DOHH2 (cell line): ENCODE measurements around the gene EID1.

Experiments used
- H3F3A ChIP-seq: fragments of 200-600 bp; sonication (generic), shearing (Covaris generic); 2 replicates; pipeline ENCODE4 v1.6.0; 2016; ENCODE audit warnings: antibody characterized with exemption, mild to moderate bottlenecking; ENCODE audit not compliant: control insufficient read depth, insufficient read depth
- H3K27ac ChIP-seq: fragments of 200-600 bp; sonication (generic); 2 replicates; pipeline ENCODE4 v1.5.1; 2014; ENCODE audit warnings: low read depth, mild to moderate bottlenecking, low read length, moderate library complexity
- H3K27me3 ChIP-seq: fragments of 200-600 bp; sonication (generic); 2 replicates; pipeline ENCODE4 v1.6.1; 2014; ENCODE audit warnings: mild to moderate bottlenecking, low read length, mixed read lengths; ENCODE audit not compliant: control insufficient read depth
- H3K36me3 ChIP-seq: fragments of 200-600 bp; sonication (generic); 2 replicates; pipeline ENCODE4 v1.6.1; 2014; ENCODE audit warnings: mild to moderate bottlenecking, low read length, moderate library complexity, mixed read lengths; ENCODE audit not compliant: control insufficient read depth
- H3K4me1 ChIP-seq: fragments of 200-600 bp; sonication (generic); 2 replicates; pipeline ENCODE4 v1.6.1; 2014; ENCODE audit warnings: mild to moderate bottlenecking, low read length, mixed read lengths; ENCODE audit not compliant: control insufficient read depth
- H3K4me2 ChIP-seq: fragments of 200-600 bp; sonication (generic); 2 replicates; pipeline ENCODE4 v1.6.0; 2014; ENCODE audit warnings: mild to moderate bottlenecking, low read length, moderate library complexity
- H3K4me3 ChIP-seq: fragments of 200-600 bp; sonication (generic); 2 replicates; pipeline ENCODE4 v1.5.1; 2014; ENCODE audit warnings: mild to moderate bottlenecking, low read length, mixed read lengths
- H3K79me2 ChIP-seq: fragments of 200-600 bp; sonication (generic); 2 replicates; pipeline ENCODE4 v1.6.1; 2014; ENCODE audit warnings: mild to moderate bottlenecking, low read length, mixed read lengths; ENCODE audit not compliant: control insufficient read depth
- H3K9me2 ChIP-seq: fragments of 200-600 bp; sonication (generic); replicated peaks from 2 replicates; pipeline ENCODE4 v1.6.1; 2014; ENCODE audit warnings: mild to moderate bottlenecking, low read length, mixed read lengths; ENCODE audit not compliant: control insufficient read depth
- H3K9me3 ChIP-seq: fragments of 200-600 bp; sonication (generic); 2 replicates; pipeline ENCODE4 v1.6.1; 2014; ENCODE audit warnings: antibody characterized with exemption, low read length, mixed read lengths; ENCODE audit not compliant: control insufficient read depth, insufficient read depth
- H4K20me1 ChIP-seq: fragments of 200-600 bp; sonication (generic); 2 replicates; pipeline ENCODE4 v1.6.0; 2014; ENCODE audit warnings: low read depth, mild to moderate bottlenecking, antibody characterized with exemption, low read length, moderate library complexity; ENCODE audit not compliant: control insufficient read depth, insufficient read depth
- EZH2phosphoT487 ChIP-seq: fragments of 200-600 bp; sonication (generic); IDR thresholded peaks from 2 replicates; pipeline ENCODE4 v1.6.1; 2017; ENCODE audit warnings: borderline replicate concordance, mild to moderate bottlenecking, antibody characterized with exemption, low read length, moderate library complexity, mixed read lengths
- TF ChIP-seq, protein P1 (sequence below): fragments of 200-600 bp; sonication (generic); IDR thresholded peaks from one replicate; pipeline ENCODE4 v1.5.1; 2014; ENCODE audit warnings: antibody characterized with exemption, mild to moderate bottlenecking, low read depth, low read length; ENCODE audit not compliant: poor library complexity, severe bottlenecking

The EID1 gene

DNA sequence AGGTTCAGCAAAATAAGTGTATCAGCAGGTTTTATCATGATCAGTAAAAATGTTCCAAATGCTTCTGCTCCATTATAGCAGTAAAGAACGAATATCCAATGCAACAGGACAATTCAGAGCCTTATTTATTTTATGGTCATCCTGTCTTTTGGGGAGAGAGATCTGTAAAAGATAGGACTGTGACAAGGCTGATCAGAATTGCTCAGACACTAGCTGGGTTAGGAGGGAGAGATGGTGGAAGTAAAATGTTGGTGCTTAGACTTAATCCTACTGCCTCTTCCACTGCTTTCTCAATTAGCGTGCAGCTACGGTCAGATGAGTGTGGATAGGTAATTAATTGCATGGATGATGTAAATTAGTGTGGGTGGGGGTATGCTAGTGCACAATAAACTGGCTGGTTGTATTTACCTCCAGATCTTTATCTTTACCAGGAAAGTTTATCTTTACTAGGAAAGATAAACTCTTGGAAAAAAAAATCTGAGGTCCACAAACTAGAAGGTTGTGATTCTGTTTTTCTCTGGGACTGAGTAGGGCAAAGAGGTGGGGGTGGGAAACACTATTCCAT is 2.2 kb downstream of the EID1 start:
- no peak overlapping the region for H3K27ac ChIP-seq
- H4K20me1 ChIP-seq = no peaks in the 10 kb centered on the region
- peaks cover 4% of the 10 kb centered on the region; the same call in 1 of the 2 replicates for H3F3A ChIP-seq
- no peaks in the 10 kb centered on the region for H3K9me3 ChIP-seq
- peaks cover 28% of the 10 kb centered on the region for H3K79me2 ChIP-seq
- no peak for TF ChIP-seq EZH2phosphoT487
- TF ChIP-seq, protein P1, sequence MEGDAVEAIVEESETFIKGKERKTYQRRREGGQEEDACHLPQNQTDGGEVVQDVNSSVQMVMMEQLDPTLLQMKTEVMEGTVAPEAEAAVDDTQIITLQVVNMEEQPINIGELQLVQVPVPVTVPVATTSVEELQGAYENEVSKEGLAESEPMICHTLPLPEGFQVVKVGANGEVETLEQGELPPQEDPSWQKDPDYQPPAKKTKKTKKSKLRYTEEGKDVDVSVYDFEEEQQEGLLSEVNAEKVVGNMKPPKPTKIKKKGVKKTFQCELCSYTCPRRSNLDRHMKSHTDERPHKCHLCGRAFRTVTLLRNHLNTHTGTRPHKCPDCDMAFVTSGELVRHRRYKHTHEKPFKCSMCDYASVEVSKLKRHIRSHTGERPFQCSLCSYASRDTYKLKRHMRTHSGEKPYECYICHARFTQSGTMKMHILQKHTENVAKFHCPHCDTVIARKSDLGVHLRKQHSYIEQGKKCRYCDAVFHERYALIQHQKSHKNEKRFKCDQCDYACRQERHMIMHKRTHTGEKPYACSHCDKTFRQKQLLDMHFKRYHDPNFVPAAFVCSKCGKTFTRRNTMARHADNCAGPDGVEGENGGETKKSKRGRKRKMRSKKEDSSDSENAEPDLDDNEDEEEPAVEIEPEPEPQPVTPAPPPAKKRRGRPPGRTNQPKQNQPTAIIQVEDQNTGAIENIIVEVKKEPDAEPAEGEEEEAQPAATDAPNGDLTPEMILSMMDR = no peak
- peaks cover 23% of the 10 kb centered on the region for H3K36me3 ChIP-seq
- peak overlapping the region; percentile 76 for H3K4me2 ChIP-seq
- H3K4me3 ChIP-seq = peak overlapping the region; percentile 89
- no peaks in the 10 kb centered on the region for H3K9me2 ChIP-seq
- no peaks in the 10 kb centered on the region for H3K27me3 ChIP-seq
- peaks cover 26% of the 10 kb centered on the region for H3K4me1 ChIP-seq

DNA sequence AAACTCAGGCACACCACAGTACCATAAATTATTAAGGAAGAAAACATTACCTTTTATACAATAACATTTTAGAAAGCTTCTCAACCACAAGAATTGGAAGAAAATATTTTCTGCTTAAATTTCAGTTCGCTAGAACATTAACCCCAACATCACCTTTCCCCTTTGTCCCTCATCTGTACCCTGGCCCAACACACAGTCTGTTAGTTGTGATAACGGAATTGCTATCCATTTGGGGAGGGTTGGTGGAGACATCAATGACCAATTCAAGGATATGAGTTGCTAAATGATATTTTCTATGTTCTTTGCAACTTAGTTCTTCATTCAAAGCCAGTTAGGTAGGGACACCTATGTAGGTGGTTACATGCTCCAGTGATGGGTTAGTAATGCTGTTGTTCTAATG is 5.8 kb downstream of the EID1 start:
- Histone ChIP-seq H3K9me3 (no peaks in the 10 kb centered on the region), H3K27ac (no peak overlapping the region), H3F3A (no peaks in the 10 kb centered on the region), H3K4me2 (no peak overlapping the region), H3K27me3 (peaks cover 3% of the 10 kb centered on the region; the same call in 1 of the 2 replicates), H3K4me1 (peaks cover 13% of the 10 kb centered on the region), H4K20me1 (no peaks in the 10 kb centered on the region), H3K36me3 (peaks cover 16% of the 10 kb centered on the region), H3K9me2 (no peaks in the 10 kb centered on the region), H3K79me2 (peaks cover 21% of the 10 kb centered on the region), H3K4me3 (no peak overlapping the region)
- no peak for TF ChIP-seq EZH2phosphoT487
- TF ChIP-seq, protein P1 = no peak

DNA sequence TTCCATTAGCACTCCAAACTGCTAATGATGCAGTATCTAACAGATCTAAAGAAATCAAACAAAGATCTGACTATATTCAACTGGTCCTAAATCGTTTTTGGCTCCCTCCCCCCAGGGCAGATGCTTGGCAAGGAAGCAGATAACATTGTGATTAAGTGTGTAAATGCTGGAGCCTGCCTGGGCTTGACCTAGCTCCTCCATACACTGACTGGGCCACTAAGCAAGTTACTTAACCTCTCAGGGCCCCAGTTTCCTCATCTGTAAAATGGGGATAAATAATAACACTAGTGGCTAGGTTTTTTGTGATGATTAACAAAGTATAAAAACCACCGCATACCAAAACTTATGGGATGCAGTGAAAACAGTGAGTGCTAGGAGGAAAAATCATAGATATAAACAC is 9.2 kb downstream of the EID1 start:
- Histone ChIP-seq H3K36me3 (no peaks in the 10 kb centered on the region), H3K4me3 (no peak overlapping the region), H3K4me2 (no peak overlapping the region), H4K20me1 (no peaks in the 10 kb centered on the region), H3K9me2 (no peaks in the 10 kb centered on the region), H3K79me2 (no peaks in the 10 kb centered on the region), H3K27me3 (peaks cover 3% of the 10 kb centered on the region; the same call in 1 of the 2 replicates), H3F3A (no peaks in the 10 kb centered on the region), H3K4me1 (no peaks in the 10 kb centered on the region), H3K9me3 (no peaks in the 10 kb centered on the region), H3K27ac (no peak overlapping the region)
- TF ChIP-seq EZH2phosphoT487 = no peak
- TF ChIP-seq, protein P1 = no peak
